Breast epithelium (tissue), 4 donors: ENCODE data around the gene OR52N4. TPM values are rescaled to one million over a fixed set of nuclear protein-coding genes. Genes with fewer than 3 reads are reported as not detected.

Source experiments
- DNase-seq, 2 donors: peaks; one replicate each; pipeline ENCODE4 v3.0.0-alpha.2; 2019; ENCODE audit warnings: low spot score in 2 of 2
- H3K27ac ChIP-seq, 2 donors: fragments of 200-600 bp; sonication (generic) in 1 of 2; one replicate each; pipeline ENCODE4 v1.5.1; 2016 to 2019; ENCODE audit warnings: mild to moderate bottlenecking in 1 of 2
- H3K27me3 ChIP-seq, 2 donors: fragments of 200-600 bp; sonication (generic) in 1 of 2; one replicate each; pipeline versions ENCODE4 v1.5.1 to v1.6.0; 2017 to 2019; ENCODE audit warnings: control low read depth in 1 of 2, mild to moderate bottlenecking in 1 of 2
- H3K36me3 ChIP-seq: fragments of 200-600 bp; one replicate; pipeline ENCODE4 v1.5.1; 2019
- H3K4me1 ChIP-seq, 2 donors: fragments of 200-600 bp; sonication (generic); one replicate each; pipeline ENCODE4 v1.5.1; 2016 to 2019; ENCODE audit warnings: control low read depth in 1 of 2
- H3K4me3 ChIP-seq, 3 donors: fragments of 200-600 bp; sonication (generic); 1 replicate in 2 of 3; 2 replicates in 1 of 3; pipeline ENCODE4 v1.5.1; 2016 to 2019; ENCODE audit warnings: mild to moderate bottlenecking in 3 of 3, moderate library complexity in 2 of 3
- H3K9me3 ChIP-seq, 2 donors: fragments of 200-600 bp; sonication (generic) in 1 of 2; one replicate each; pipeline ENCODE4 v1.5.1; 2016 to 2019; ENCODE audit warnings: control low read depth in 1 of 2
- CTCF ChIP-seq, 3 donors: fragments of 450-650 bp; IDR thresholded peaks; one replicate each; pipeline ENCODE4 v1.5.1; 2016 to 2017; ENCODE audit warnings: antibody characterized with exemption in 3 of 3, mild to moderate bottlenecking in 3 of 3, moderate library complexity in 3 of 3
- POLR2A ChIP-seq: fragments of 450-650 bp; IDR thresholded peaks from one replicate; pipeline ENCODE4 v1.6.1; 2016; ENCODE audit warnings: antibody characterized with exemption, mild to moderate bottlenecking, moderate library complexity
- POLR2AphosphoS5 ChIP-seq, 3 donors: sonication (generic); formaldehyde crosslinking; IDR thresholded peaks; one replicate each; pipeline ENCODE4 v1.6.1; 2017; ENCODE audit warnings: antibody characterized with exemption in 3 of 3
- intact Hi-C: fragments of 100-400 bp; cut with DNase I; formaldehyde crosslinking; loops from one replicate; pipeline ENCODE4 v1.15.1; 2023; ENCODE audit warnings: low total_unique reads
- total RNA-seq, 3 donors: library from RNA; depleted of rRNA; stranded (reverse); fragments of >200 nt; gene quantifications; one replicate each; pipeline ENCODE4 v1.1.0, GENCODE V29; 2016

The OR52N4 gene
- total RNA-seq, 3 donors from 2014 or later: not detected

GRCh38 chr11:5736396-5736795 is 17.6 kb upstream of the OR52N4 start, which contains the start of gene OR56B1:
Gene OR56B1 (plus strand): TSS chr11:5736448. CDS start chr11:5736517, 69 bp downstream.
- no peak within 1 kb of the TSS for H3K4me3 ChIP-seq
- H3K4me1 ChIP-seq: no peaks in the 10 kb centered on the region
- TF ChIP-seq POLR2AphosphoS5 (IDR thresholded peaks at IDR 0.05): no peak
- no peak for TF ChIP-seq CTCF (IDR thresholded peaks at IDR 0.05)
- no peak for TF ChIP-seq POLR2A
- H3K27me3 ChIP-seq: no peaks in the 10 kb centered on the region
- peaks cover 0 to 5% of the 10 kb centered on the region in 2 donors for H3K9me3 ChIP-seq
- intact Hi-C loops: no loop called here
- no peak for DNase-seq
- no peak within 1 kb of the TSS for H3K27ac ChIP-seq
- no peaks in the 10 kb centered on the region for H3K36me3 ChIP-seq

GRCh38 chr11:5737091-5737490 is 17.0 kb upstream of the OR52N4 start:
- DNase-seq: no peak
- H3K27ac ChIP-seq: no peak overlapping the region
- intact Hi-C loops: no loop called here
- H3K9me3 ChIP-seq: peaks cover 0 to 7% of the 10 kb centered on the region in 2 donors
- H3K4me3 ChIP-seq: no peak overlapping the region
- no peaks in the 10 kb centered on the region for H3K27me3 ChIP-seq
- TF ChIP-seq POLR2AphosphoS5 (IDR thresholded peaks at IDR 0.05): no peak
- TF ChIP-seq CTCF (IDR thresholded peaks at IDR 0.05): no peak
- TF ChIP-seq POLR2A: no peak
- no peaks in the 10 kb centered on the region for H3K4me1 ChIP-seq
- no peaks in the 10 kb centered on the region for H3K36me3 ChIP-seq

- no peaks in the 10 kb centered on the region for H3K36me3 ChIP-seq
- intact Hi-C loops: no loop called here
- TF ChIP-seq POLR2A (no peak), POLR2AphosphoS5 (IDR thresholded peaks at IDR 0.05) (no peak), CTCF (IDR thresholded peaks at IDR 0.05) (no peak)
- no peaks in the 10 kb centered on the region for H3K27me3 ChIP-seq
- no peak overlapping the region for H3K4me3 ChIP-seq
- H3K4me1 ChIP-seq: no peaks in the 10 kb centered on the region
- no peak overlapping the region for H3K27ac ChIP-seq
- peaks cover 0 to 12% of the 10 kb centered on the region in 2 donors for H3K9me3 ChIP-seq
- DNase-seq: no peak
These were observed 16.2 kb upstream of the OR52N4 start for GRCh38 chr11:5737670-5738392.

GRCh38 chr11:5738431-5738830 is 15.6 kb upstream of the OR52N4 start:
- no peak overlapping the region for H3K4me3 ChIP-seq
- no peak for TF ChIP-seq CTCF (IDR thresholded peaks at IDR 0.05)
- no peak for TF ChIP-seq POLR2AphosphoS5 (IDR thresholded peaks at IDR 0.05)
- no peak for TF ChIP-seq POLR2A

GRCh38 chr11:5746614-5747013 is 7.4 kb upstream of the OR52N4 start:
- H3K27ac ChIP-seq: no peak overlapping the region
- no peak for DNase-seq
- intact Hi-C loops: no loop called here
- no peaks in the 10 kb centered on the region for H3K27me3 ChIP-seq
- TF ChIP-seq POLR2AphosphoS5 (IDR thresholded peaks at IDR 0.05): no peak
- TF ChIP-seq POLR2A: no peak
- TF ChIP-seq CTCF (IDR thresholded peaks at IDR 0.05): no peak
- H3K4me1 ChIP-seq: no peaks in the 10 kb centered on the region
- no peak overlapping the region for H3K4me3 ChIP-seq
- H3K36me3 ChIP-seq: no peaks in the 10 kb centered on the region
- peaks cover 0 to 5% of the 10 kb centered on the region in 2 donors for H3K9me3 ChIP-seq

More at GRCh38 chr11:5738431-5738830, 15.6 kb upstream of the OR52N4 start:
- Histone ChIP-seq H3K9me3 (peaks cover 0 to 12% of the 10 kb centered on the region in 2 donors), H3K36me3 (no peaks in the 10 kb centered on the region), H3K4me1 (no peaks in the 10 kb centered on the region), H3K27me3 (no peaks in the 10 kb centered on the region), H3K27ac (no peak overlapping the region)
- no peak for DNase-seq
- intact Hi-C loops: no loop called here
